HG02610 (cell line): ENCODE measurements around the gene PARD6A.

Source experiments
- ATAC-seq: cut with Tn5 transposase; IDR thresholded peaks from one replicate; pipeline ENCODE4 v1.9.1; 2021; ENCODE audit warnings: mild to moderate bottlenecking, moderate library complexity; ENCODE audit not compliant: unreplicated experiment

Gene PARD6A

GRCh38 chr16:67660564-67661028 lies at the start of gene PARD6A:
Gene PARD6A, plus strand, starts transcription at chr16:67660960. Its CDS starts 79 bp downstream, at chr16:67661039.
- peak; percentile 83 for ATAC-seq

GRCh38 chr16:67613808-67614207 lies 47.0 kb upstream of the PARD6A start:
- ATAC-seq = no peak

- ATAC-seq = no peak
Measured at GRCh38 chr16:67628216-67628615, 32.5 kb upstream of the PARD6A start.

- ATAC-seq = no peak
Measured at GRCh38 chr16:67632415-67633172, 28.2 kb upstream of the PARD6A start.

- ATAC-seq = no peak
Measured at GRCh38 chr16:67636713-67637112, 24.0 kb upstream of the PARD6A start.

GRCh38 chr16:67637625-67638024 lies 23.1 kb upstream of the PARD6A start:
- ATAC-seq = no peak

- ATAC-seq = no peak
Measured at GRCh38 chr16:67641779-67642708, 18.7 kb upstream of the PARD6A start.

- ATAC-seq = no peak
Measured at GRCh38 chr16:67644038-67644437, 16.7 kb upstream of the PARD6A start.

GRCh38 chr16:67645397-67646121 lies 15.2 kb upstream of the PARD6A start:
- no peak for ATAC-seq

GRCh38 chr16:67647111-67647651 lies 13.6 kb upstream of the PARD6A start:
- ATAC-seq = no peak

GRCh38 chr16:67647681-67648080 lies 13.1 kb upstream of the PARD6A start:
- ATAC-seq = no peak

GRCh38 chr16:67648088-67648763 lies 12.5 kb upstream of the PARD6A start:
- no peak for ATAC-seq

- no peak for ATAC-seq
Measured at GRCh38 chr16:67648764-67649407, 11.9 kb upstream of the PARD6A start.

GRCh38 chr16:67649494-67649931 lies 11.2 kb upstream of the PARD6A start:
- no peak for ATAC-seq

- no peak for ATAC-seq
Measured at GRCh38 chr16:67650023-67650422, 10.7 kb upstream of the PARD6A start.

- ATAC-seq = no peak
Measured at GRCh38 chr16:67651039-67651438, 9.7 kb upstream of the PARD6A start.

- no peak for ATAC-seq
Measured at GRCh38 chr16:67651847-67652246, 8.9 kb upstream of the PARD6A start.

- no peak for ATAC-seq
Measured at GRCh38 chr16:67652578-67653127, 8.1 kb upstream of the PARD6A start.

GRCh38 chr16:67653128-67653788 lies 7.5 kb upstream of the PARD6A start:
- no peak for ATAC-seq
